MCF 10A (cell line): ENCODE results near the gene GPRC5C. TPM values are rescaled to one million over a fixed set of nuclear protein-coding genes. Genes with fewer than 3 reads are reported as not detected.

Experiments used
- BruUV-seq: library from RNA; stranded (reverse); fragments of 400-500 nt; replicated peaks from 2 replicates; lab custom pipeline; 2021; lab: Mats Ljungman, UMichigan
- CTCF ChIA-PET: fragments of 300-600 bp; sonication (Branson Sonifier 250); formaldehyde crosslinking; extraction: SDS; loops from one replicate; lab custom pipeline; 2021; ENCODE audit warnings: antibody characterized with exemption, inconsistent platforms; lab: Yijun Ruan, JAX
- POLR2A ChIA-PET: fragments of 300-600, 350-650 bp; sonication (Branson Sonifier 250); formaldehyde crosslinking; extraction: SDS; loops from one replicate; lab custom pipeline; 2020; ENCODE audit warnings: antibody characterized with exemption, inconsistent platforms; lab: Yijun Ruan, JAX
- DNase-seq: peaks from one replicate; pipeline ENCODE4 v3.0.0-alpha.2; 2018; ENCODE audit not compliant: unreplicated experiment
- H3K27ac Mint-ChIP-seq: one replicate; pipeline ENCODE4 v1.8.0; 2022; ENCODE audit warnings: mild to moderate bottlenecking, low read depth, mixed read lengths; ENCODE audit not compliant: unreplicated experiment
- H3K27me3 Mint-ChIP-seq: one replicate; pipeline ENCODE4 v1.8.0; 2022; ENCODE audit warnings: mixed read lengths; ENCODE audit not compliant: insufficient read depth, unreplicated experiment
- H3K36me3 Mint-ChIP-seq: one replicate; pipeline ENCODE4 v1.8.0; 2022; ENCODE audit warnings: mild to moderate bottlenecking, moderate library complexity, mixed read lengths; ENCODE audit not compliant: insufficient read depth, unreplicated experiment
- H3K4me1 Mint-ChIP-seq: one replicate; pipeline ENCODE4 v1.8.0; 2022; ENCODE audit warnings: mixed read lengths; ENCODE audit not compliant: insufficient read depth, unreplicated experiment
- H3K4me3 Mint-ChIP-seq: one replicate; pipeline ENCODE4 v1.8.0; 2022; ENCODE audit warnings: mild to moderate bottlenecking, moderate library complexity, mixed read lengths; ENCODE audit not compliant: unreplicated experiment
- H3K9me3 Mint-ChIP-seq: one replicate; pipeline ENCODE4 v1.8.0; 2022; ENCODE audit warnings: mixed read lengths; ENCODE audit not compliant: unreplicated experiment
- CTCF ChIP-seq: fragments of 200-600 bp; IDR thresholded peaks from one replicate; pipeline ENCODE4 v1.8.0; 2022; ENCODE audit warnings: antibody characterized with exemption, mild to moderate bottlenecking; ENCODE audit not compliant: unreplicated experiment
- intact Hi-C: fragments of 100-400 bp; cut with micrococcal nuclease; formaldehyde crosslinking; loops from 2 replicates; pipeline ENCODE4 v1.14.1; 2022
- total RNA-seq: library from RNA; stranded (reverse); gene quantifications from 2 replicates; pipeline ENCODE4 v1.2.3, GENCODE V29; 2022

Gene GPRC5C
- total RNA-seq, 1 experiment from 2014 or later: 17.7 TPM

GRCh38 chr17:74473294-74473693, 41.4 kb downstream of the GPRC5C start:
- BruUV-seq: no TSS peak
- DNase-seq: no peak
- no peak overlapping the region for H3K4me3 Mint-ChIP-seq

DNA sequence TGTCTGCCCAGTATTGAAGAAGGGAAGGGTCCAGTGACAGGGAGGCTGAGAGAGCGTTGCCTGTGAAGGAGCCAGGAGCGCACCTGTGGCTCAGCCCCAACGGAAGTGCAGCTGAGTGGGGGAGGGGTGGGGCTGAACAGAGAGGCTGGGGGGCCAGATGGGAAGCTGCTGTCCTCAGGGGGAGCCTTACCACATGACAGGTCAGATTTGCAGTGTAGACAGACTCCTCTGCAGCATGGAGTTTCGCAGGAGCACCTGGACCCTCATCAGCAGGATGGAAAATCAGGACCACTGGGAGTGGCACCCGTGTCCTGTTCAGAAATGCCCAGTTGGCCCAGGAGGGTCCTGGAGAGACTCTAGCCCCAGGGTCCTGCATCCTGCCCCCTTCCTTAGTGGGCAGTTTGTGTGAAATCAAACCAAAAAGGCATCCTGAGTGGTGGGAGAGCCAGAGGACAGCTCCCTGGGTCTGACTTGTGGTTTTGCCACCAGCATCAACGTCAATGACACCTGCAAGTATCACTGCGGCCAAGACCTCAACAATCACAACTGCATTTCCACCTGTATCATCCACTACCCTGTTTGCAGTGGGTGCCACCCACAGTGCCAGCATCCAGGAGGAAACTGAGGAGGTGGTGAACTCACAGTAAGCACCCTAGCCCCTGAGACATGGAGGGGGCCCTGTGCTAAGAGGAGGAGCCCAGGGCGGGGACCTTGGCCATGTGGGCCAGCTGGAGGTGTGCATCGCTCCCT, 42.3 kb downstream of the GPRC5C start:
- TF ChIP-seq CTCF: no peak
- Mint-ChIP-seq H3K9me3 (peaks cover 8% of the 10 kb centered on the region), H3K27ac (no peak overlapping the region), H3K36me3 (no peaks in the 10 kb centered on the region), H3K27me3 (peaks cover 50% of the 10 kb centered on the region), H3K4me3 (no peak overlapping the region), H3K4me1 (no peaks in the 10 kb centered on the region)
- BruUV-seq: no TSS peak
- CTCF ChIA-PET: interaction anchor here (0.6 kb wide), 1 partner anchor 339 kb away, joined by 3 read pairs; no protein-coding TSS in a partner anchor
- intact Hi-C loops: no loop called here
- DNase-seq: no peak
- POLR2A ChIA-PET: no interaction called here

More at GRCh38 chr17:74473294-74473693, 41.4 kb downstream of the GPRC5C start:
- Mint-ChIP-seq H3K27me3 (peaks cover 41% of the 10 kb centered on the region), H3K27ac (no peak overlapping the region), H3K36me3 (no peaks in the 10 kb centered on the region), H3K9me3 (peaks cover 8% of the 10 kb centered on the region), H3K4me1 (no peaks in the 10 kb centered on the region)
- CTCF ChIA-PET: no interaction called here
- POLR2A ChIA-PET: no interaction called here
- intact Hi-C loops: no loop called here
- no peak for TF ChIP-seq CTCF

DNA sequence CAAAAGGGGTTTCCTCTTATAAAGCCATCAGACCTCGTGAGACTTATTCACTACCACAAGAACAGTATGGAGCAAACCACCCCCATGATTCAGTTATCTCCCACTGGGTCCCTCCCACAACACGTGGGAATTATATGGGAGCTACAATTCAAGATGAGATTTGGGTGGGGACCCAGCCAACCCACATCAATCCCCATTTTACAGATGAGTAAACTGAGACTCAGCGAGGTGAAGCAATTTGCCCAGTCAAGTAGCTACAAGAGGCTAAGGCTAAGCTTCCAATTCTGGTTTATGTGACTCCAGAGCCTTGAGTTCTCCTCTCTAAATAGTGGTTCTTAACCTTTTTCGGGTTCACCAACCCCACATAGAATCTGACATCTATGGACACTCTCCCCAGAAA, 43.3 kb downstream of the GPRC5C start:
- no peak for DNase-seq
- TF ChIP-seq CTCF: no peak
- peaks cover 8% of the 10 kb centered on the region for H3K9me3 Mint-ChIP-seq
- H3K27me3 Mint-ChIP-seq: peaks cover 52% of the 10 kb centered on the region
- no peaks in the 10 kb centered on the region for H3K4me1 Mint-ChIP-seq
- intact Hi-C loops: no loop called here
- no TSS peak for BruUV-seq
- no peak overlapping the region for H3K4me3 Mint-ChIP-seq
- ChIA-PET POLR2A (interaction anchor here (0.6 kb wide), 1 partner anchor 162 kb away, joined by 3 read pairs; no protein-coding TSS in a partner anchor), CTCF (no interaction called here)
- no peak overlapping the region for H3K27ac Mint-ChIP-seq
- no peaks in the 10 kb centered on the region for H3K36me3 Mint-ChIP-seq

DNA sequence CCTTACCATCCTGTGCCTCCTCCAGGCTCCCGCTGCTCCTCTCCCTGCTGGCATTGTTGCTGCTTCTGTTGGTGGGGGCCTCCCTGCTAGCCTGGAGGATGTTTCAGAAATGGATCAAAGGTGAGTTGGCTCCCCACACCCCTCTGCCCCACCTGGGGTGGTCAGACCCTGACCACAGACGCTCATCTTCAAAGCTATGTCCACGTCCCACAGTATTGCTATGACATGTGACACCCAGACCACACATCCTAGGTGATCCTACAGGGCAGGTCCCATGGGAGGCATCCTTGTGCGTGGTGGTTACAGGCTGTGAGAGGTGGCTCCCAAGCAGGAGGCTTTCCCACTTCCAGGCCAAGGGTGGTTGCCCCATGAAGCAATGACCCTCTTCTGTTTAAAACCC, 45.5 kb downstream of the GPRC5C start:
- no TSS peak for BruUV-seq
- POLR2A ChIA-PET: no interaction called here

More for the DNA sequence above, 45.5 kb downstream of the GPRC5C start:
- H3K9me3 Mint-ChIP-seq: peaks cover 8% of the 10 kb centered on the region
- intact Hi-C loops: no loop called here
- TF ChIP-seq CTCF: no peak
- no peak for DNase-seq
- peaks cover 69% of the 10 kb centered on the region for H3K27me3 Mint-ChIP-seq
- CTCF ChIA-PET: interaction anchor here (2.4 kb wide), 1 partner anchor 20 kb away, joined by 7 read pairs; no protein-coding TSS in a partner anchor
- no peak overlapping the region for H3K27ac Mint-ChIP-seq
- no peaks in the 10 kb centered on the region for H3K36me3 Mint-ChIP-seq
- H3K4me3 Mint-ChIP-seq: no peak overlapping the region
- no peaks in the 10 kb centered on the region for H3K4me1 Mint-ChIP-seq
